UCSD-AML1 (cell line): ENCODE results near the gene MIER1.
"Not testable (repeated sequence)": the region's sequence is repeated elsewhere in the genome, so short reads cannot be mapped to it uniquely, and the experiment has no call there.

ENCODE experiments used
- DNase-seq: peaks from one replicate; lab custom pipeline; 2025; ENCODE audit not compliant: unreplicated experiment; lab: John Stamatoyannopoulos, UW

MIER1 gene

GRCh38 chr1:66937529-66938234, 12.9 kb downstream of the MIER1 start:
- DNase-seq, result no peak

GRCh38 chr1:66938613-66939012, 13.8 kb downstream of the MIER1 start:
- no peak for DNase-seq

GRCh38 chr1:66940981-66941380, 16.2 kb downstream of the MIER1 start:
- no peak for DNase-seq

- no peak for DNase-seq
These were observed 18.7 kb downstream of the MIER1 start for GRCh38 chr1:66943361-66943969.

DNA sequence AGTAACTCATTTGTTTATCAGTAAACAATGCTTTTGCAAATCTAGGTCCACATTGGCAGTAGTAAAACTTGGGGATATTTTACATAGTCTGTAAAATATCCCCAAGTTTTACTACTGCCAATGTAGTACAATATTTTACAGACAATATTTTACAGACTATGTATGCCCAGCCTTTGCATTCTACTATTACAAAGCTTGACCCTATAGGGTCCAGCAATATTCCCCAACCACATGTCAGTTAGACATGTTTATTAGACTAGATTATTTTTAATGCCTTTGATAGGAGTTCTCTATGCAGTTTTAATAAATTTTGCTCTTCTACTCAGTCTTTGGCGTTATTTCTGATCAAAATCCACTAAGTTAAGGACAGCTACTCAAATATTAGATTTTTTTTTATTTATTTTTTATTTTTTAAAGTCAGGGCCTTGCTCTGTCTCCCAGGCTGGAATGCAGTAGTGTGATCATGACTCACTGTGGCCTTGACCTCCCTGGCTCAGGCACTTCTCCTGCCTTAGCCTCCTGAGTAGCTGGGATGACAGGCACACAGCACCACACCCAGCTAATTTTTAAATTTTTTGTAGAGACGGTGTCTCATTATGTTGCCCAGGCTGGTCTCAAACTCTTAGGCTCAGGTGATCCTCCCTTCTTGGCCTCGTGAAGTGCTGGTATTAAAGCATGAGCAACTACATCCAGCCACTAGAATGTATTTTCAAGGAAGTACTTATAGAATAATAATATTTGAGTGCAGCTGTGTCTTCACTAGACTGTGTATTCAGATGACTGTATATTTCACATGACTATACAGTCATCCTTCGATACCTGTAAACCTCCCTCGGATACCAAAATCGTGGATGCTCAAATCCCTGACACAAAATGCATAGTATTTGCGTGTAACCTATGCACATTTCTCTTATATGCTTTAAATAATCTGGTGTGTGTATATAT, 19.8 kb downstream of the MIER1 start:
- no peak for DNase-seq

GRCh38 chr1:66945316-66945715, 20.5 kb downstream of the MIER1 start:
- DNase-seq, result no peak

DNA sequence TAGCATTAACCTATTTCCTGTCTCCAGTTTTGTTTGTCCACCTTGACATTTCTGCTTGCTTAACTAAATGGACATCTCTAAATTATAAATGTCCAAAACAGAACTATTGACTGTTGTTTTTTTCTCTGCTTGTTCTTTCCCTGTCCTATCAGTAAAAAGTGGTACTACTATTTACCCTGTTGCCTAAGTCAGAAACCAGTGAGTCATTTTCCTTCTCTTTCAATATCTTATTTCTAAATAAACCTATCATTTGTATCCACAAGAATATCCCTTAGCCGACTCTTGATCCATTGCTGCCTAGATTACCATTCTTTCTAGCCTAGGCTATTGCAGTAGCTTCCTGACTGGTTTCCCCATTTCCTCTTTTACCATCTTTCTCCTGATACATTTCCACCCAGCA, 22.5 kb downstream of the MIER1 start:
- DNase-seq, result no peak

GRCh38 chr1:66951513-66951912, 26.7 kb downstream of the MIER1 start:
- DNase-seq, result no peak

- DNase-seq, result no peak
These were observed 29.4 kb downstream of the MIER1 start for GRCh38 chr1:66954208-66954607.

- no peak for DNase-seq
These were observed 33.1 kb downstream of the MIER1 start for GRCh38 chr1:66957938-66958337.

- not testable (repeated sequence) for DNase-seq
These were observed 41.5 kb downstream of the MIER1 start for GRCh38 chr1:66966188-66966873.

DNA sequence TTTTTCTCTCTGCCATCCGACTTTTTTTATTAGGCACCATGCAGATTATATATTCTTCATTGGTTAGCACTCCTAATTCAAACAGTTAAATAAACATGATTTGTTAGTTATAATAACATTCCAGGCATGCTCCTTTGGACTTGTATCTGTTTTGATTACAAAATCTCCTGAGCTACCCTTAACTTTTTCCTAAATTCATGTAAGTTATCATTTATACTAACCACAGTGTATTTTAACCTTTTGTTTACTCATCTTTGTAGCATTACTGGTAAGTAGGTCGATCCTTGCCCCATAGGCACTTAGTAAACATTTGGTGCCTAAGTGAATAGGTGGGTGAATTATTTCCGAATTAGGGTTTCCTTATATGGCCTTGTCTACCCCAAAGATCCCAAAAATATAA, 43.8 kb downstream of the MIER1 start:
- no peak for DNase-seq

DNA sequence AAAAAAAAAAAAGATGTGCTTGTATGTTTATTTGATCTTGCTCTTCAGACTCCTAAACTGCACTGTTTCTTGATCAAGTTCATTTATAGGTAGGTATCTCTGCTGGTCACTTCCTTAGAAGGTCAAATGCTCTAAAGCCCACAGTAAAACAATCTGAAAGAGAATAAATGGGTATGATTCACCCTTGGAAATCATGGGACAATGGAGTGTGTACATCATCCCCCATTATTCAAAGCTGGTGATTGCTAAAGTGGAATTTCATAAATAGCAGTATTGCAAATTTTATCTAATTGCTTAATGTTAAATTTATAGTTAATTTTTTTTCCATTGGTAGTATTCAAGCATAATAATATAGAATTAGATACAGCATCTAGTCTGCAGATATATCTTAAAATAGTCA, 53.4 kb downstream of the MIER1 start:
- no peak for DNase-seq

DNA sequence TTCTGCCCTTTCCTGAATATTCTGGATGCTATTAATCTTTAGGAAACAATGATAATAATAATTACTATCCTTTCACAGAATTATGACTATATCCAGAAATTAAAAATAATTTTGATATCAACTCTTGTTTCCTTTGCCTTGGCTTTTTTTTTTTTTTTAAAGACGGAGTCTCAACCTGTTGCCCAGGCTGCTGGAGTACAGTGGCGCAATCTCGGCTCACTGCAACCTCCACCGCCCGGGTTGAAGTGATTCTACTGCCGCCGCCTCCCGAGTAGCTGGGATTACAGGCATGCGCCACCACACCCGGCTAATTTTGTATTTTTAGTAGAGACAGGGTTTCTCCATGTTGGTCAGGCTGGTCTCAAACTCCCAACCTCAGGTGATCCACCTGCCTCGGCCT, 54.8 kb downstream of the MIER1 start:
- DNase-seq, result not testable (repeated sequence)

GRCh38 chr1:66980745-66981367, 56.1 kb downstream of the MIER1 start:
- DNase-seq, result no peak

- DNase-seq, result no peak
These were observed 56.9 kb downstream of the MIER1 start for GRCh38 chr1:66981679-66982078.

DNA sequence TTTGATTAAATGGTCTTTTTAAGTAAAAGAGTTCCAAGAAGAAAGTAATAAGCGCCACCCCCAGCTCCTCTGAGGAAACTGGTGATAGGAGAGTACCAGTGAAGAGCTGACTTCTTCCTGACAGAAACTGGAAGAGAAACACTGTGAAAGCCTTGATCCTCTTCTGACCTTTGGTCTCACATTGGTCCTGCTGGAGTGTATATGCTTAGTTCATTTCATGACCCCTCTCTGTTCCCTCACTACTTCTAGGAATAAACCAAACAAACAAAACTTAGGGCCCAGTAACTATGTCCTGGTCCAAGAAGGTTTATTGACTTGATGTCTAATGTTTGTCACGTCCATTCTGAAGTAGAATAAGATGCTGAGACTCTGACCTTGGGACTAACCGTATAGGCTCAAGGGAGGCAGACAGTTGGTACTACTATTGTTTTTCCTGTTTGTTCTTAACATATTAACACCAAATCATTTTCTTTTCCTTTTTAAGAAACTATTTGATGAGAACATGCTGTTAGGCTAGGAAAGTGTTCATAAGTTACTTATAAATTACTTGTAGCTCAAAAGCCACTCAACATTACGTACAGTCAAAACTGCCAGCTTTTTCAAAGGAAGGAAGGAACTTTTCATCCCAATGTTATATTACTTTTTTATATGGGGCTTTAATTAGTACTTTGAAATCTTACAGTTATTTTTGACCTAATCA, 57.9 kb downstream of the MIER1 start:
- no peak for DNase-seq

DNA sequence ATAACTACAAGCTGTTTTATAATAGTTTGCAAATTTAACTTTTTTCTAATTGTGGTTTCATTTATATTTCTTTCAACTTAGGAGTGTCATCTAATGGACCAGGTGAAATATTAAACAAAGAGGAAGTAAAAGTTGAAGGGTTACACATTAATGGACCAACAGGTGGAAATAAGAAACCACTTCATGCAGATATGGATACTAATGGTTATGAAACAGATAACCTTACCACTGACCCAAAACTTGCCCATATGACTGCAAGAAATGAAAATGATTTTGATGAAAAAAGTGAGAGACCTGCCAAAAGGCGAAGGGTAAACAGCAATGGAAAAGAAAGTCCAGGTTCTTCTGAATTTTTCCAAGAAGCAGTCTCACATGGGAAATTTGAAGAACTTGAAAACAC, 59.7 kb downstream of the MIER1 start:
- DNase-seq, result no peak

DNA sequence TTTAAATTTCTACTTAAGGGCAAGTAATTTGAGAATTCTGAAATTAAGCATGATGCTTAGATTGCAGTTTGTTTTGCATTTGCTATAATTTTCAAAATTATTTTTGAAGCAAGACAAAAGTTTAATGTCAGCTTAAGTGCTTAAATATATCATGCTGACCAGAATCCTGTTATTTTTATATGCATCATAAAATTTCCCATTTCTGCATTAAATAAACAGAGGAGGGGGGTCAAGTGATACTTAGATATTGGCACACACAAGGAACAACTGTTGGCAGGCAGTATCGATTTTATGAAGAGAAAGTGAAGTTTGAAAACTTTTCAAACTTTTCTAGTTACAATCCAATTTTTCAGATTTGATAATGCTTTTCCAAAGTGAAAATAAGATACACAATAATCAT, 61.0 kb downstream of the MIER1 start:
- DNase-seq, result no peak

DNA sequence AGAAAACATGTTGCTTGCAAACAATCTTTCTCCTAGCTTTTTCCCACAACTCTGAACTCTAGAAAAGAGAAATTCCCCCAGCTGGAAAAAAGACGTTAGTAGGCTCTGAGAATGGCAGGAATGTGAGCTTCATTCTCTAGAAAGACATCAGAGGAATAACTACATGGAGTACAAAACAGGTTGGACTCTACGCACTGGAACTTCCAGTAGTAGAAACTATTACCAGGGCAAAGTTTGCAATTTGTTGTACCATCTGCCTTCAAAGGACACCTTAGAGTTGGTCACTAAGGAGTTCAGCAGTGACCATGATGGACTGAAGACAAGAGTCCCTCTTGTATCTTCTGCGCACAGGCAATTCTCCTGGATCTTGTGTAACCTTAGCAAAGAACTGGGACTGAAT, 68.3 kb downstream of the MIER1 start:
- DNase-seq, result no peak
